GM12878 (cell line): Measurements from ENCODE around the gene REST. TPM values are rescaled to one million over a fixed set of nuclear protein-coding genes. Genes with fewer than 3 reads are reported as not detected.

ENCODE experiments used
- ATAC-seq: fragments of 200-7000 bp; cut with Tn5 transposase; 3 replicates; pipeline ENCODE4 v1.9.1; 2020; ENCODE audit warnings: mild to moderate bottlenecking, moderate library complexity
- BruUV-seq: library from RNA; stranded (reverse); fragments of 400-500 nt; replicated peaks from 2 replicates; lab custom pipeline; 2021; lab: Mats Ljungman, UMichigan
- CTCF ChIA-PET: fragments of 300-600 bp; sonication (Branson Sonifier 250); formaldehyde crosslinking; extraction: SDS; loops from one replicate; lab custom pipeline; 2021; ENCODE audit warnings: inconsistent platforms; lab: Yijun Ruan, JAX
- POLR2A ChIA-PET: fragments of 350-600 bp; formaldehyde crosslinking; extraction: SDS; loops from one replicate; lab custom pipeline; 2021; ENCODE audit warnings: inconsistent platforms; lab: Charles Lee
- RAD21 ChIA-PET: fragments of 300-600 bp; sonication (Branson Sonifier 250); formaldehyde crosslinking; loops from one replicate; lab custom pipeline; 2023; ENCODE audit warnings: antibody characterized with exemption; ENCODE audit not compliant: unreplicated experiment; lab: Charles Lee
- SMC1A ChIA-PET: fragments of 300-600 bp; sonication (Branson Sonifier 250); formaldehyde crosslinking; loops from one replicate; lab custom pipeline; 2023; ENCODE audit not compliant: unreplicated experiment, uncharacterized antibody; lab: Charles Lee
- DNase-seq: peaks from one replicate; pipeline ENCODE4 v3.0.0-alpha.2; 2011; ENCODE audit warnings: low read depth, low spot score
- FAIRE-seq: peaks from 3 replicates; lab custom pipeline; 2011; peaks lifted over from hg19 to GRCh38; lab: Jason Lieb, UNC
- H2AFZ ChIP-seq: 2 replicates; pipeline ENCODE4 v1.6.0; 2011; ENCODE audit warnings: low read depth, low read length, control low read depth; ENCODE audit not compliant: control insufficient read depth
- H3K27ac ChIP-seq: 2 replicates; pipeline ENCODE4 v1.5.1; 2011; ENCODE audit warnings: control low read depth; ENCODE audit not compliant: control insufficient read depth, insufficient read depth
- H3K27me3 ChIP-seq, 2 experiments: replicated peaks in 1 of 2; 2 replicates each; pipeline versions ENCODE4 v1.6.0 to v1.6.1; 2011; ENCODE audit warnings: low read length in 1 of 2; ENCODE audit not compliant: control insufficient read depth in 2 of 2, insufficient read depth in 2 of 2
- H3K36me3 ChIP-seq, 2 experiments: 2 replicates each; pipeline ENCODE4 v1.5.1; 2011; ENCODE audit warnings: low read length in 1 of 2; ENCODE audit not compliant: control insufficient read depth in 2 of 2, insufficient read depth in 2 of 2
- H3K4me1 ChIP-seq: 2 replicates; pipeline ENCODE4 v1.6.1; 2011; ENCODE audit warnings: mild to moderate bottlenecking, low read length, moderate library complexity, mixed read lengths; ENCODE audit not compliant: control insufficient read depth, insufficient read depth
- H3K4me2 ChIP-seq: 2 replicates; pipeline ENCODE4 v1.6.0; 2011; ENCODE audit warnings: control low read depth; ENCODE audit not compliant: control insufficient read depth, insufficient read depth
- H3K4me3 ChIP-seq: fragments of 200-600 bp; sonication (generic); 2 replicates; pipeline ENCODE4 v1.5.1; 2016
- H3K79me2 ChIP-seq: 2 replicates; pipeline ENCODE4 v1.6.0; 2011; ENCODE audit warnings: low read length; ENCODE audit not compliant: control insufficient read depth, insufficient read depth
- H3K9ac ChIP-seq: 2 replicates; pipeline ENCODE4 v1.8.0; 2011; ENCODE audit warnings: low read length, control low read depth, mixed read lengths; ENCODE audit not compliant: control insufficient read depth, insufficient read depth
- H3K9me3 ChIP-seq: replicated peaks from 3 replicates; pipeline ENCODE4 v1.5.1; 2011; ENCODE audit warnings: mild to moderate bottlenecking, low read length; ENCODE audit not compliant: control insufficient read depth, insufficient read depth
- H4K20me1 ChIP-seq: 2 replicates; pipeline ENCODE4 v1.6.0; 2011; ENCODE audit not compliant: control insufficient read depth, insufficient read depth
- BMI1 ChIP-seq: fragments of 450-650 bp; IDR thresholded peaks from 2 replicates; pipeline ENCODE4 v1.6.1; 2016; ENCODE audit warnings: mild to moderate bottlenecking, moderate library complexity, borderline replicate concordance
- BRCA1 ChIP-seq: IDR thresholded peaks from 2 replicates; pipeline ENCODE4 v1.6.1; 2011; ENCODE audit warnings: low read depth, low read length, improper control_type of control experiment
- EP300 ChIP-seq, 2 experiments: fragments of 150-350 bp in 1 of 2; IDR thresholded peaks; 2 replicates each; pipeline ENCODE4 v1.6.1; 2011 to 2012; ENCODE audit warnings: low read depth in 2 of 2, low read length in 2 of 2, borderline replicate concordance in 1 of 2, improper control_type of control experiment in 1 of 2, inconsistent platforms in 1 of 2; ENCODE audit not compliant: control insufficient read depth in 1 of 2
- HCFC1 ChIP-seq: fragments of 150-350 bp; IDR thresholded peaks from 2 replicates; pipeline ENCODE4 v1.6.1; 2014; ENCODE audit warnings: low read length
- IRF3 ChIP-seq: fragments of 450-650 bp; IDR thresholded peaks from 2 replicates; pipeline ENCODE4 v1.6.1; 2014; ENCODE audit warnings: mild to moderate bottlenecking
- MAX ChIP-seq: IDR thresholded peaks from 2 replicates; pipeline ENCODE4 v1.6.1; 2012; ENCODE audit warnings: low read depth, low read length, improper control_type of control experiment
- NRF1 ChIP-seq: conservative IDR thresholded peaks from 2 replicates; pipeline ENCODE4 v1.6.1; 2011; ENCODE audit warnings: mild to moderate bottlenecking, low read depth, low read length, improper control_type of control experiment
- PML ChIP-seq: IDR thresholded peaks from 2 replicates; pipeline ENCODE4 v1.6.1; 2012; ENCODE audit warnings: low read length, inconsistent platforms
- POLR2AphosphoS2 ChIP-seq: IDR thresholded peaks from 2 replicates; pipeline ENCODE4 v1.6.1; 2011; ENCODE audit warnings: low read depth, mild to moderate bottlenecking, low read length, improper control_type of control experiment, moderate library complexity
- RAD51 ChIP-seq: fragments of 450-650 bp; IDR thresholded peaks from 2 replicates; pipeline ENCODE4 v1.6.1; 2016; ENCODE audit warnings: moderate library complexity, mild to moderate bottlenecking, inconsistent platforms
- RB1 ChIP-seq: fragments of 450-650 bp; formaldehyde crosslinking; IDR thresholded peaks from 2 replicates; pipeline ENCODE4 v1.6.1; 2017; ENCODE audit warnings: mild to moderate bottlenecking, borderline replicate concordance
- RFX5 ChIP-seq: IDR thresholded peaks from 2 replicates; pipeline ENCODE4 v1.6.1; 2011; ENCODE audit warnings: low read depth, low read length, improper control_type of control experiment
- SMAD1 ChIP-seq: fragments of 450-650 bp; IDR thresholded peaks from 2 replicates; pipeline ENCODE4 v1.6.1; 2018; ENCODE audit warnings: mild to moderate bottlenecking, low read depth; ENCODE audit not compliant: partially characterized antibody
- SMARCA5 ChIP-seq: fragments of 450-650 bp; IDR thresholded peaks from 2 replicates; pipeline ENCODE4 v1.6.1; 2017; ENCODE audit warnings: mild to moderate bottlenecking
- TAF1 ChIP-seq: IDR thresholded peaks from 2 replicates; pipeline ENCODE4 v1.6.1; 2011; ENCODE audit warnings: mild to moderate bottlenecking, low read depth, low read length, borderline replicate concordance
- ZNF24 ChIP-seq: fragments of 450-650 bp; IDR thresholded peaks from 2 replicates; pipeline ENCODE4 v1.6.1; 2017; ENCODE audit warnings: antibody characterized with exemption, mild to moderate bottlenecking
- WGBS: methylation state at CpG from one replicate; pipeline ENCODE4 v1.1.6; 2016; ENCODE audit warnings: low lambda C conversion rate; ENCODE audit not compliant: insufficient replicate concordance, insufficient coverage; ENCODE audit errors: missing lambda C conversion rate; 5-methylcytosine and 5-hydroxymethylcytosine counted together
- in situ Hi-C: fragments of 300-500 bp; cut with MboI; formaldehyde crosslinking; loops from 9 replicates; pipeline ENCODE4 v1.14.3; 2018; ENCODE audit warnings: mixed read lengths
- intact Hi-C: fragments of 100-400 bp; cut with micrococcal nuclease; formaldehyde crosslinking; loops from one replicate; pipeline ENCODE4 v1.14.2; 2022; ENCODE audit not compliant: unreplicated experiment
- polyA plus RNA-seq, 11 experiments: library from polyadenylated mRNA; depleted of rRNA in 4 of 11; unstranded in 6 of 11; stranded (reverse) in 5 of 11; fragments of >200 nt; fragmentation: Nextera tagmentation in 4 of 11; fragmentation: Illumina TruSeq in 1 of 11; extraction: Ambion mirVana in 4 of 11; extraction: Trizol in 1 of 11; gene quantifications; 1 replicate in 1 of 11; 2 replicates in 10 of 11; pipeline versions ENCODE4 v1.2.1 to v1.2.3, GENCODE V29; 2011 to 2016; ENCODE audit warnings: inconsistent platforms in 2 of 11, missing spikeins in 2 of 11, low read depth in 1 of 11
- total RNA-seq, 4 experiments: library from RNA; depleted of rRNA in 3 of 4; stranded (reverse); fragments of >200 nt in 3 of 4; fragmentation: Illumina TruSeq in 1 of 4; extraction: Trizol in 1 of 4; gene quantifications; 2 replicates each; pipeline versions ENCODE4 v1.2.1 to v1.2.3, GENCODE V29; 2013 to 2021
- TF ChIP-seq, protein P1 (sequence below): fragments of 450-650 bp; conservative IDR thresholded peaks from 2 replicates; pipeline ENCODE4 v1.6.1; 2017; ENCODE audit warnings: mild to moderate bottlenecking, moderate library complexity
- TF ChIP-seq, protein P2 (sequence below), 3 experiments: IDR thresholded peaks in 2 of 3; conservative IDR thresholded peaks in 1 of 3; 2 replicates each; pipeline ENCODE4 v1.5.1; 2011; ENCODE audit warnings: low read depth in 3 of 3, low read length in 3 of 3, mild to moderate bottlenecking in 3 of 3, control low read depth in 2 of 3, moderate library complexity in 2 of 3, inconsistent platforms in 1 of 3, mixed read lengths in 1 of 3; ENCODE audit not compliant: control insufficient read depth in 2 of 3, insufficient read depth in 1 of 3; ENCODE audit errors: extremely low read depth in 1 of 3

Gene REST
- total and polyA plus RNA-seq, 10 of the 15 experiments (the other 5 are each of a cell fraction or from before 2014, with no cell fraction given): 3.7 to 36.3 (median 20.4) TPM

- peaks cover 4 to 14% of the 10 kb centered on the region in 2 experiments; a peak in 3 of 4 replicates for H3K36me3 ChIP-seq
- H4K20me1 ChIP-seq: peaks cover 6% of the 10 kb centered on the region; the same call in 1 of the 2 replicates
- H3K9ac ChIP-seq: peak overlapping the region; percentile 98
- peak overlapping the region; percentile 94; the same call in 1 of the 2 replicates for H3K4me2 ChIP-seq
- POLR2A ChIA-PET: interaction anchor here (0.6 to 4.1 kb wide), 11 partner anchors 12 to 590 kb away, joined by 3 to 31 read pairs (median 4); partner anchors contain the start of genes AASDH and REST
- DNase-seq (no peak), FAIRE-seq (no peak), ATAC-seq (peak; percentile 58)
- H3K9me3 ChIP-seq: peaks cover 14% of the 10 kb centered on the region
- SMC1A ChIA-PET: interaction anchor here (0.8 to 3.3 kb wide), 9 partner anchors 14 to 542 kb away, joined by 3 to 18 read pairs (median 4); partner anchors contain the start of genes PPAT and REST
- BruUV-seq: TSS peak; percentile 54
- peak overlapping the region; percentile 90 for H2AFZ ChIP-seq
- RAD21 ChIA-PET: interaction anchor here (0.6 to 3.9 kb wide), 7 partner anchors 9 to 541 kb away, joined by 3 to 43 read pairs (median 5); partner anchors contain the start of genes PAICS, PPAT, REST and SRP72
- H3K4me1 ChIP-seq: peaks cover 4% of the 10 kb centered on the region
- under 1% methylated on average over 27 of the region's 46 CpGs for WGBS
- peak overlapping the region; percentile 86 for H3K4me3 ChIP-seq
- peak overlapping the region; percentile 92 for H3K27ac ChIP-seq
- H3K79me2 ChIP-seq: peaks cover 69% of the 10 kb centered on the region
- in situ Hi-C loops (no loop called here), intact Hi-C loops (loop anchor here (1.0 to 5.0 kb wide), 2 partner anchors 68 to 1030 kb away; partner anchors contain the start of gene CEP135)
- CTCF ChIA-PET: interaction anchor here (0.7 to 1.7 kb wide), 7 partner anchors 14 to 349 kb away, joined by 3 to 6 read pairs (median 4); no protein-coding TSS in a partner anchor
- no peaks in the 10 kb centered on the region for H3K27me3 ChIP-seq
- TF ChIP-seq MAX: no peak; the same call in 1 of the 2 replicates
- no peak; the same call in 1 of the 2 replicates for TF ChIP-seq SMARCA5
- no peak for TF ChIP-seq ZNF24
- TF ChIP-seq BRCA1: no peak
- no peak for TF ChIP-seq RAD51
- TF ChIP-seq, protein P1, sequence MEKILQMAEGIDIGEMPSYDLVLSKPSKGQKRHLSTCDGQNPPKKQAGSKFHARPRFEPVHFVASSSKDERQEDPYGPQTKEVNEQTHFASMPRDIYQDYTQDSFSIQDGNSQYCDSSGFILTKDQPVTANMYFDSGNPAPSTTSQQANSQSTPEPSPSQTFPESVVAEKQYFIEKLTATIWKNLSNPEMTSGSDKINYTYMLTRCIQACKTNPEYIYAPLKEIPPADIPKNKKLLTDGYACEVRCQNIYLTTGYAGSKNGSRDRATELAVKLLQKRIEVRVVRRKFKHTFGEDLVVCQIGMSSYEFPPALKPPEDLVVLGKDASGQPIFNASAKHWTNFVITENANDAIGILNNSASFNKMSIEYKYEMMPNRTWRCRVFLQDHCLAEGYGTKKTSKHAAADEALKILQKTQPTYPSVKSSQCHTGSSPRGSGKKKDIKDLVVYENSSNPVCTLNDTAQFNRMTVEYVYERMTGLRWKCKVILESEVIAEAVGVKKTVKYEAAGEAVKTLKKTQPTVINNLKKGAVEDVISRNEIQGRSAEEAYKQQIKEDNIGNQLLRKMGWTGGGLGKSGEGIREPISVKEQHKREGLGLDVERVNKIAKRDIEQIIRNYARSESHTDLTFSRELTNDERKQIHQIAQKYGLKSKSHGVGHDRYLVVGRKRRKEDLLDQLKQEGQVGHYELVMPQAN: peak; percentile 58; the same call in 1 of the 2 replicates
- no peak for TF ChIP-seq POLR2AphosphoS2
- TF ChIP-seq BMI1: no peak
- no peak for TF ChIP-seq EP300 (IDR thresholded peaks at IDR 0.05; ENCODE audit: borderline replicate concordance in 1 of 2, control insufficient read depth in 1 of 2, low read depth in 2 of 2, low read length in 2 of 2)
- TF ChIP-seq TAF1: no peak
- TF ChIP-seq RFX5: no peak
- TF ChIP-seq HCFC1: no peak
- TF ChIP-seq RB1: no peak
- no peak for TF ChIP-seq SMAD1
- TF ChIP-seq PML: no peak
- no peak for TF ChIP-seq IRF3
- TF ChIP-seq, protein P2, sequence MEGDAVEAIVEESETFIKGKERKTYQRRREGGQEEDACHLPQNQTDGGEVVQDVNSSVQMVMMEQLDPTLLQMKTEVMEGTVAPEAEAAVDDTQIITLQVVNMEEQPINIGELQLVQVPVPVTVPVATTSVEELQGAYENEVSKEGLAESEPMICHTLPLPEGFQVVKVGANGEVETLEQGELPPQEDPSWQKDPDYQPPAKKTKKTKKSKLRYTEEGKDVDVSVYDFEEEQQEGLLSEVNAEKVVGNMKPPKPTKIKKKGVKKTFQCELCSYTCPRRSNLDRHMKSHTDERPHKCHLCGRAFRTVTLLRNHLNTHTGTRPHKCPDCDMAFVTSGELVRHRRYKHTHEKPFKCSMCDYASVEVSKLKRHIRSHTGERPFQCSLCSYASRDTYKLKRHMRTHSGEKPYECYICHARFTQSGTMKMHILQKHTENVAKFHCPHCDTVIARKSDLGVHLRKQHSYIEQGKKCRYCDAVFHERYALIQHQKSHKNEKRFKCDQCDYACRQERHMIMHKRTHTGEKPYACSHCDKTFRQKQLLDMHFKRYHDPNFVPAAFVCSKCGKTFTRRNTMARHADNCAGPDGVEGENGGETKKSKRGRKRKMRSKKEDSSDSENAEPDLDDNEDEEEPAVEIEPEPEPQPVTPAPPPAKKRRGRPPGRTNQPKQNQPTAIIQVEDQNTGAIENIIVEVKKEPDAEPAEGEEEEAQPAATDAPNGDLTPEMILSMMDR (IDR thresholded peaks at IDR 0.05 in 2 of 3, conservative IDR thresholded peaks at IDR 0.05 in 1 of 3; ENCODE audit: control insufficient read depth in 2 of 3, extremely low read depth in 1 of 3, insufficient read depth in 1 of 3, low read depth in 3 of 3, low read length in 3 of 3): 0 out of 6 replicates have a peak, but pooled peaks of 1 of the 3 experiments have one; percentile 2
- no peak for TF ChIP-seq NRF1
These were observed 69.2 kb downstream of the REST start for GRCh38 chr4:56976837-56977320.
